GM12892 (cell line): ENCODE results near the gene NOSIP.

Source experiments
- POLR2A ChIP-seq: IDR thresholded peaks from 2 replicates; pipeline ENCODE4 v1.6.1; 2011; ENCODE audit warnings: low read depth, low read length, control low read depth
- POLR2AphosphoS5 ChIP-seq: IDR thresholded peaks from 2 replicates; pipeline ENCODE4 v1.6.1; 2011; ENCODE audit warnings: low read depth, low read length, control low read depth
- TAF1 ChIP-seq: IDR thresholded peaks from 2 replicates; pipeline ENCODE4 v1.6.1; 2011; ENCODE audit warnings: low read depth, mild to moderate bottlenecking, control low read depth, low read length, borderline replicate concordance

GRCh38 chr19:49553451-49554271, 26.7 kb downstream of the NOSIP start:
- TF ChIP-seq POLR2A = no peak
- no peak for TF ChIP-seq POLR2AphosphoS5
- no peak for TF ChIP-seq TAF1
